Gastrocnemius medialis (tissue), 4 donors: ENCODE measurements around the gene ATG4D. TPM values are rescaled to one million over a fixed set of nuclear protein-coding genes. Genes with fewer than 3 reads are reported as not detected.

Experiments
- ATAC-seq, 2 donors: fragments of 150-250 bp; one replicate each; pipeline ENCODE4 v1.9.1; 2016
- DNase-seq, 2 donors: peaks; one replicate each; pipeline ENCODE4 v3.0.0-alpha.2; 2019
- H3K27ac ChIP-seq, 4 donors: fragments of 200-600 bp; sonication (generic); 1 replicate in 1 of 4; 2 replicates in 3 of 4; pipeline ENCODE4 v1.5.1; 2016 to 2018; ENCODE audit warnings: mild to moderate bottlenecking in 2 of 4, moderate library complexity in 1 of 4
- H3K27me3 ChIP-seq, 3 donors: fragments of 200-600 bp; sonication (generic) in 2 of 3; 1 replicate in 1 of 3; 2 replicates in 2 of 3; pipeline versions ENCODE4 v1.5.1 to v1.6.0; 2016 to 2019; ENCODE audit warnings: mild to moderate bottlenecking in 1 of 3, moderate library complexity in 1 of 3
- H3K36me3 ChIP-seq, 2 donors: fragments of 200-600 bp; sonication (generic) in 1 of 2; one replicate each; pipeline ENCODE4 v1.5.1; 2017 to 2018
- H3K4me1 ChIP-seq, 2 donors: fragments of 200-600 bp; sonication (generic) in 1 of 2; one replicate each; pipeline ENCODE4 v1.5.1; 2016 to 2017; ENCODE audit warnings: mild to moderate bottlenecking in 2 of 2
- H3K4me3 ChIP-seq, 4 donors: fragments of 200-600 bp; sonication (generic) in 3 of 4; 1 replicate in 1 of 4; 2 replicates in 3 of 4; pipeline ENCODE4 v1.5.1; 2016 to 2019; ENCODE audit warnings: mild to moderate bottlenecking in 2 of 4
- H3K9me3 ChIP-seq, 3 donors: fragments of 200-600 bp; sonication (generic) in 2 of 3; 1 replicate in 1 of 3; 2 replicates in 2 of 3; pipeline ENCODE4 v1.5.1; 2016 to 2019
- CTCF ChIP-seq, 5 experiments: fragments of 450-650 bp in 3 of 5; fragments of 200-600 bp in 2 of 5; sonication (generic) in 2 of 5; IDR thresholded peaks in 4 of 5; conservative IDR thresholded peaks in 1 of 5; 1 replicate in 4 of 5; 2 replicates in 1 of 5; pipeline ENCODE4 v1.5.1; 2016 to 2019; ENCODE audit warnings: antibody characterized with exemption in 5 of 5, mild to moderate bottlenecking in 3 of 5, moderate library complexity in 3 of 5
- POLR2A ChIP-seq, 2 donors: fragments of 450-650 bp; IDR thresholded peaks; one replicate each; pipeline ENCODE4 v1.6.1; 2017; ENCODE audit warnings: antibody characterized with exemption in 2 of 2, mild to moderate bottlenecking in 2 of 2, moderate library complexity in 2 of 2
- in situ Hi-C, 4 donors: fragments of 200-750 bp; cut with MboI; loops; one replicate each; pipeline versions ENCODE4 v1.15.0 to v1.8.0; 2017; ENCODE audit warnings: low sequenced_read_pairs in 4 of 4
- intact Hi-C: fragments of 100-400 bp; cut with DNase I; formaldehyde crosslinking; loops from one replicate; pipeline ENCODE4 v1.15.1; 2023; ENCODE audit warnings: low total_unique reads
- total RNA-seq, 4 donors: library from RNA; depleted of rRNA; stranded (reverse); fragments of >200 nt; gene quantifications; one replicate each; pipeline versions ENCODE4 v1.1.0 to v1.2.3, GENCODE V29; 2016

Gene ATG4D
- total RNA-seq, 4 donors from 2014 or later: 67.6 to 127 (median 96.0) TPM

DNA sequence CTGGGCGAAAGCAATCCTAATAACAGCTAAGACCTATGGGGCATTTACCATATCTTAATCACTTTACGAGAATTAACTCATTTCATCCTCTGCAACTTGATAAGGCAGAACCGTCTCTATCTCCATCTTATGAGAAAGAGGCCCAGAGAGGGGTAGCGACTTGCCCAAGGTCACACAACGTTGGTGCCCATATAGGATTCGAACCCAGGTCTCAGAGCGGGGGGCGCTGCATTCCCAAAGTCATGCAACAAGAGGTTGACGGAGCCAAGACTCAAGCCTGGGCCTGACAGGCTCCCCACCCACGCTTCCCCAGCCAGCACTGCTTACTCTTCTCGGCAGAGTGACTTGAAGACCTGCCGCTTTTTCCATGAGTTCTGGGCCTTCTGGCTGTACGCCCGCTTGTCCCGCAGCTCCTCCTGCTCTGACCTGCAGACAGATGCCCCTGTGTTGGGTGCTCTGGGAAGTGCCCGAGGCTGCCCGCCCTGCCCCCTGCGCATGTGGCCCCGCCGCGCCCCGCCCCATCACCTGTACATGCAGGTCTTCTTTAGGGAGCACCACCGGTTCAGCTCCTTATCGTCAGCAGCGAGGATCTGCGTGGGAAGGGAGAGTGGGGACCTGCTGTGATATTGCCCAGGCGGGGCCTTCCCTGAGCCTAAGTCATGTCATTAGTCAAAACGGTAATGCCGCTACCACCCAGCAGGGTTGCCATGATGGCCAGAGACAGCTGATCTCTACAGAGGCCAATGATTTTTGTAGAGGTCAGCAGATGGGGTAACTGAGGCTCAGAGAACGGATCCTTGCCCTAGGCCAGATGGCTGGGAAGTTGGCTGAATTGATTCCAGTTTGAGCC lies 11.3 kb downstream of the ATG4D start:
- peak overlapping the region in 1 of 4 donors; percentile 53 for H3K27ac ChIP-seq
- peaks cover 0 to 87% of the 10 kb centered on the region in 2 donors for H3K36me3 ChIP-seq
- H3K4me1 ChIP-seq: no peaks in the 10 kb centered on the region
- intact Hi-C loops: no loop called here
- no peak for ATAC-seq
- no peak for DNase-seq
- H3K4me3 ChIP-seq: no peak overlapping the region
- H3K9me3 ChIP-seq: no peaks in the 10 kb centered on the region
- no peak for TF ChIP-seq CTCF (IDR thresholded peaks at IDR 0.05 in 4 of 5, conservative IDR thresholded peaks at IDR 0.05 in 1 of 5)
- TF ChIP-seq POLR2A (IDR thresholded peaks at IDR 0.05): no peak
- in situ Hi-C loops: loop anchor here in 1 of 4 donors (25.0 kb wide), 1 partner anchor 143 kb away; the partner anchor contains the start of genes CDC37 and PDE4A
- H3K27me3 ChIP-seq: no peaks in the 10 kb centered on the region

- H3K9me3 ChIP-seq: no peaks in the 10 kb centered on the region
- no peaks in the 10 kb centered on the region for H3K27me3 ChIP-seq
- H3K4me1 ChIP-seq: no peaks in the 10 kb centered on the region
- TF ChIP-seq CTCF (IDR thresholded peaks at IDR 0.05 in 4 of 5, conservative IDR thresholded peaks at IDR 0.05 in 1 of 5): no peak
- no peak for TF ChIP-seq POLR2A (IDR thresholded peaks at IDR 0.05)
- peaks cover 0 to 87% of the 10 kb centered on the region in 2 donors for H3K36me3 ChIP-seq
- H3K27ac ChIP-seq: peak overlapping the region in 1 of 4 donors; percentile 53
- intact Hi-C loops (no loop called here), in situ Hi-C loops (loop anchor here in 1 of 4 donors (25.0 kb wide), 1 partner anchor 143 kb away; the partner anchor contains the start of genes CDC37 and PDE4A)
- ATAC-seq (no peak), DNase-seq (no peak)
- H3K4me3 ChIP-seq: no peak overlapping the region
Observed at GRCh38 chr19:10555610-10555973, 11.9 kb downstream of the ATG4D start.

- Histone ChIP-seq H3K4me1 (no peaks in the 10 kb centered on the region), H3K27ac (no peak overlapping the region)
- DNase-seq: no peak
Observed at GRCh38 chr19:10557603-10558197, 14.0 kb downstream of the ATG4D start.

GRCh38 chr19:10560154-10560553 lies 16.4 kb downstream of the ATG4D start:
- in situ Hi-C loops (loop anchor here in 2 of 4 donors (10.0 to 25.0 kb wide), 2 partner anchors 55 to 148 kb away; partner anchors contain the start of genes CDC37 (in 1 of the 2), KEAP1 (in 1 of the 2) and PDE4A (in 1 of the 2)), intact Hi-C loops (loop anchor here (10.0 kb wide), 1 partner anchor 275 kb away; the partner anchor contains the start of gene TMED1)
- Histone ChIP-seq H3K9me3 (no peaks in the 10 kb centered on the region), H3K4me1 (peaks cover 4 to 7% of the 10 kb centered on the region in 2 donors), H3K27ac (no peak overlapping the region), H3K36me3 (peaks cover 0 to 51% of the 10 kb centered on the region in 2 donors), H3K4me3 (no peak overlapping the region), H3K27me3 (no peaks in the 10 kb centered on the region)
- no peak for ATAC-seq
- no peak for DNase-seq
- no peak for TF ChIP-seq POLR2A (IDR thresholded peaks at IDR 0.05)
- no peak for TF ChIP-seq CTCF (IDR thresholded peaks at IDR 0.05 in 4 of 5, conservative IDR thresholded peaks at IDR 0.05 in 1 of 5)

More at GRCh38 chr19:10557603-10558197, 14.0 kb downstream of the ATG4D start:
- Histone ChIP-seq H3K36me3 (peaks cover 0 to 69% of the 10 kb centered on the region in 2 donors), H3K4me3 (no peak overlapping the region), H3K9me3 (no peaks in the 10 kb centered on the region), H3K27me3 (no peaks in the 10 kb centered on the region)
- in situ Hi-C loops: loop anchor here in 1 of 4 donors (25.0 kb wide), 1 partner anchor 145 kb away; the partner anchor contains the start of genes CDC37 and PDE4A
- intact Hi-C loops: no loop called here
- TF ChIP-seq CTCF (IDR thresholded peaks at IDR 0.05 in 4 of 5, conservative IDR thresholded peaks at IDR 0.05 in 1 of 5) (no peak), POLR2A (IDR thresholded peaks at IDR 0.05) (no peak)
- no peak for ATAC-seq
